Smooth muscle cell (in vitro differentiated cells): ENCODE data around the gene RCOR1. TPM values are rescaled to one million over a fixed set of nuclear protein-coding genes. Genes with fewer than 3 reads are reported as not detected.

ENCODE experiments used
- DNase-seq: peaks from one replicate; lab custom pipeline; 2025; ENCODE audit not compliant: unreplicated experiment; lab: John Stamatoyannopoulos, UW
- H2AFZ ChIP-seq: fragments of 200-600 bp; sonication (generic); 2 replicates; pipeline ENCODE4 v1.6.0; 2016; ENCODE audit warnings: antibody characterized with exemption, low read depth, mild to moderate bottlenecking
- H3F3A ChIP-seq: fragments of 200-600 bp; sonication (generic); 2 replicates; pipeline ENCODE4 v1.6.0; 2017; ENCODE audit warnings: antibody characterized with exemption, low read depth
- H3K27ac ChIP-seq: fragments of 200-600 bp; sonication (generic); 2 replicates; pipeline ENCODE4 v1.5.1; 2016; ENCODE audit warnings: low read depth, mild to moderate bottlenecking
- H3K27me3 ChIP-seq: fragments of 200-600 bp; sonication (generic); 2 replicates; pipeline ENCODE4 v1.6.1; 2016; ENCODE audit warnings: low read depth, mild to moderate bottlenecking
- H3K36me3 ChIP-seq: fragments of 200-600 bp; sonication (generic); 2 replicates; pipeline ENCODE4 v1.5.1; 2016; ENCODE audit warnings: low read depth
- H3K4me1 ChIP-seq: fragments of 200-600 bp; sonication (generic); 2 replicates; pipeline ENCODE4 v1.5.1; 2016; ENCODE audit warnings: low read depth
- H3K4me2 ChIP-seq: fragments of 200-600 bp; sonication (generic); 2 replicates; pipeline ENCODE4 v1.6.0; 2016; ENCODE audit warnings: mild to moderate bottlenecking
- H3K4me3 ChIP-seq: fragments of 200-600 bp; sonication (generic); 2 replicates; pipeline ENCODE4 v1.5.1; 2016; ENCODE audit warnings: mild to moderate bottlenecking
- H3K79me2 ChIP-seq: fragments of 200-600 bp; sonication (generic); 2 replicates; pipeline ENCODE4 v1.6.0; 2016; ENCODE audit warnings: low read depth, mild to moderate bottlenecking
- H3K9ac ChIP-seq: fragments of 200-600 bp; sonication (generic); 2 replicates; pipeline ENCODE4 v1.6.0; 2016; ENCODE audit warnings: low read depth
- H3K9me3 ChIP-seq: fragments of 200-600 bp; sonication (generic); replicated peaks from 2 replicates; pipeline ENCODE4 v1.5.1; 2016; ENCODE audit warnings: low read depth
- H4K20me1 ChIP-seq: fragments of 200-600 bp; sonication (generic); 2 replicates; pipeline ENCODE4 v1.6.0; 2016; ENCODE audit warnings: low read depth
- CTCF ChIP-seq: fragments of 200-600 bp; sonication (generic); IDR thresholded peaks from 2 replicates; pipeline ENCODE4 v1.5.1; 2017; ENCODE audit warnings: borderline replicate concordance, mild to moderate bottlenecking, antibody characterized with exemption; ENCODE audit not compliant: insufficient read depth, poor library complexity, severe bottlenecking
- WGBS: methylation state at CpG from one replicate; pipeline ENCODE4 v1.1.7; 2016; ENCODE audit warnings: low lambda C conversion rate; 5-methylcytosine and 5-hydroxymethylcytosine counted together
- polyA plus RNA-seq: library from polyadenylated mRNA; unstranded; fragments of >200 nt; fragmentation: Nextera tagmentation; extraction: Ambion mirVana; gene quantifications from 2 replicates; pipeline ENCODE4 v1.2.1, GENCODE V29; 2016
- total RNA-seq: library from RNA; depleted of rRNA; stranded (reverse); fragments of >200 nt; gene quantifications from 2 replicates; pipeline ENCODE4 v1.2.3, GENCODE V29; 2014

The RCOR1 gene
- total and polyA plus RNA-seq, 2 experiments from 2014 or later: 4.4 to 29.3 TPM

- no peak overlapping the region for H3K4me2 ChIP-seq
- H2AFZ ChIP-seq: no peak overlapping the region
- H3K36me3 ChIP-seq: no peaks in the 10 kb centered on the region
- H3K4me1 ChIP-seq: no peaks in the 10 kb centered on the region
- H3K9ac ChIP-seq: no peak overlapping the region
- no peak for DNase-seq
- 98% methylated on average over 15 of the region's 15 CpGs for WGBS
- no peak overlapping the region for H3K4me3 ChIP-seq
- no peaks in the 10 kb centered on the region for H3F3A ChIP-seq
- H3K9me3 ChIP-seq: no peaks in the 10 kb centered on the region
- peaks cover 21% of the 10 kb centered on the region for H4K20me1 ChIP-seq
- no peak overlapping the region for H3K27ac ChIP-seq
- no peak for TF ChIP-seq CTCF
- no peaks in the 10 kb centered on the region for H3K79me2 ChIP-seq
- H3K27me3 ChIP-seq: no peaks in the 10 kb centered on the region
These were observed 138.8 kb downstream of the RCOR1 start for GRCh38 chr14:102731101-102731870.

- H3K79me2 ChIP-seq: no peaks in the 10 kb centered on the region
- DNase-seq: no peak
- H3K4me2 ChIP-seq: no peak overlapping the region
- TF ChIP-seq CTCF: no peak
- H3F3A ChIP-seq: no peaks in the 10 kb centered on the region
- no peak overlapping the region for H3K9ac ChIP-seq
- H3K9me3 ChIP-seq: no peaks in the 10 kb centered on the region
- H3K36me3 ChIP-seq: no peaks in the 10 kb centered on the region
- no peaks in the 10 kb centered on the region for H3K4me1 ChIP-seq
- H4K20me1 ChIP-seq: peaks cover 21% of the 10 kb centered on the region
- H3K4me3 ChIP-seq: no peak overlapping the region
- 97% methylated on average over 13 of the region's 13 CpGs for WGBS
- H2AFZ ChIP-seq: no peak overlapping the region
- H3K27ac ChIP-seq: no peak overlapping the region
- no peaks in the 10 kb centered on the region for H3K27me3 ChIP-seq
These were observed 139.7 kb downstream of the RCOR1 start for GRCh38 chr14:102731871-102732800.

GRCh38 chr14:102732924-102733323 lies 140.5 kb downstream of the RCOR1 start:
- Histone ChIP-seq H4K20me1 (peaks cover 14% of the 10 kb centered on the region), H3K9me3 (no peaks in the 10 kb centered on the region), H3K9ac (no peak overlapping the region), H3K4me2 (no peak overlapping the region), H3K36me3 (no peaks in the 10 kb centered on the region), H3K27ac (no peak overlapping the region), H3F3A (no peaks in the 10 kb centered on the region), H3K79me2 (no peaks in the 10 kb centered on the region), H3K4me3 (no peak overlapping the region), H3K27me3 (no peaks in the 10 kb centered on the region), H2AFZ (no peak overlapping the region), H3K4me1 (no peaks in the 10 kb centered on the region)
- 96% methylated on average over 10 of the region's 10 CpGs for WGBS
- DNase-seq: no peak
- no peak for TF ChIP-seq CTCF
